GM12878 (cell line): ENCODE data around the gene NIN. TPM values are rescaled to one million over a fixed set of nuclear protein-coding genes. Genes with fewer than 3 reads are reported as not detected.

ENCODE experiments used
- BACH1 ChIP-seq: fragments of 450-650 bp; IDR thresholded peaks from 2 replicates; pipeline ENCODE4 v1.6.1; 2017; ENCODE audit warnings: mild to moderate bottlenecking, borderline replicate concordance
- BRCA1 ChIP-seq: IDR thresholded peaks from 2 replicates; pipeline ENCODE4 v1.6.1; 2011; ENCODE audit warnings: low read depth, low read length, improper control_type of control experiment
- CBFB ChIP-seq: IDR thresholded peaks from 2 replicates; pipeline ENCODE4 v1.6.1; 2016; ENCODE audit warnings: antibody characterized with exemption, low read depth
- CBX5 ChIP-seq: sonication (generic); IDR thresholded peaks from 2 replicates; pipeline ENCODE4 v1.6.1; 2016; ENCODE audit warnings: low read depth, moderate library complexity, mild to moderate bottlenecking, inconsistent platforms
- CEBPZ ChIP-seq: fragments of 150-350 bp; IDR thresholded peaks from 2 replicates; pipeline ENCODE4 v1.6.1; 2016; ENCODE audit warnings: low read depth, low read length
- EED ChIP-seq: sonication (generic); IDR thresholded peaks from 2 replicates; pipeline ENCODE4 v1.6.1; 2016; ENCODE audit warnings: antibody characterized with exemption, low read depth
- IRF4 ChIP-seq: IDR thresholded peaks from 2 replicates; pipeline ENCODE4 v1.6.1; 2011; ENCODE audit warnings: low read depth, low read length
- IRF5 ChIP-seq: fragments of 450-650 bp; IDR thresholded peaks from 2 replicates; pipeline ENCODE4 v1.6.1; 2017; ENCODE audit warnings: borderline replicate concordance
- MTA2 ChIP-seq: fragments of 450-650 bp; IDR thresholded peaks from 2 replicates; pipeline ENCODE4 v1.6.1; 2016; ENCODE audit warnings: low read depth, mild to moderate bottlenecking, moderate library complexity
- MTA3 ChIP-seq: IDR thresholded peaks from 2 replicates; pipeline ENCODE4 v1.6.1; 2012; ENCODE audit warnings: low read length, inconsistent platforms, borderline replicate concordance
- NR2C2 ChIP-seq: IDR thresholded peaks from 2 replicates; pipeline ENCODE4 v1.6.1; 2011; ENCODE audit warnings: borderline replicate concordance, low read depth; ENCODE audit not compliant: control insufficient read depth, insufficient read length
- PBX3 ChIP-seq: IDR thresholded peaks from 2 replicates; pipeline ENCODE4 v1.6.1; 2011; ENCODE audit warnings: mild to moderate bottlenecking, low read depth, low read length, moderate library complexity; ENCODE audit not compliant: insufficient replicate concordance
- POLR2A ChIP-seq: IDR thresholded peaks from 2 replicates; pipeline ENCODE4 v1.6.1; 2011; ENCODE audit warnings: low read depth, mild to moderate bottlenecking, low read length
- SKIL ChIP-seq: fragments of 450-650 bp; IDR thresholded peaks from 2 replicates; pipeline ENCODE4 v1.6.1; 2017; ENCODE audit warnings: mild to moderate bottlenecking, low read depth, inconsistent platforms; ENCODE audit not compliant: poor library complexity, severe bottlenecking
- TCF3 ChIP-seq: IDR thresholded peaks from 2 replicates; pipeline ENCODE4 v1.6.1; 2012; ENCODE audit warnings: low read depth, mild to moderate bottlenecking, low read length, borderline replicate concordance; ENCODE audit not compliant: insufficient read depth
- polyA plus RNA-seq, 11 experiments: library from polyadenylated mRNA; depleted of rRNA in 4 of 11; unstranded in 6 of 11; stranded (reverse) in 5 of 11; fragments of >200 nt; fragmentation: Nextera tagmentation in 4 of 11; fragmentation: Illumina TruSeq in 1 of 11; extraction: Ambion mirVana in 4 of 11; extraction: Trizol in 1 of 11; gene quantifications; 1 replicate in 1 of 11; 2 replicates in 10 of 11; pipeline versions ENCODE4 v1.2.1 to v1.2.3, GENCODE V29; 2011 to 2016; ENCODE audit warnings: inconsistent platforms in 2 of 11, missing spikeins in 2 of 11, low read depth in 1 of 11
- total RNA-seq, 4 experiments: library from RNA; depleted of rRNA in 3 of 4; stranded (reverse); fragments of >200 nt in 3 of 4; fragmentation: Illumina TruSeq in 1 of 4; extraction: Trizol in 1 of 4; gene quantifications; 2 replicates each; pipeline versions ENCODE4 v1.2.1 to v1.2.3, GENCODE V29; 2013 to 2021
- TF ChIP-seq, protein P1 (sequence below): IDR thresholded peaks from 2 replicates; pipeline ENCODE4 v1.6.1; 2011; ENCODE audit warnings: low read depth, low read length, improper control_type of control experiment, borderline replicate concordance

NIN gene
- total and polyA plus RNA-seq, 10 of the 15 experiments (the other 5 are each of a cell fraction or from before 2014, with no cell fraction given) = 16.2 to 135 (median 70.3) TPM

GRCh38 chr14:50762001-50762930 is 68.7 kb downstream of the NIN start (continued):
- TF ChIP-seq, protein P1, sequence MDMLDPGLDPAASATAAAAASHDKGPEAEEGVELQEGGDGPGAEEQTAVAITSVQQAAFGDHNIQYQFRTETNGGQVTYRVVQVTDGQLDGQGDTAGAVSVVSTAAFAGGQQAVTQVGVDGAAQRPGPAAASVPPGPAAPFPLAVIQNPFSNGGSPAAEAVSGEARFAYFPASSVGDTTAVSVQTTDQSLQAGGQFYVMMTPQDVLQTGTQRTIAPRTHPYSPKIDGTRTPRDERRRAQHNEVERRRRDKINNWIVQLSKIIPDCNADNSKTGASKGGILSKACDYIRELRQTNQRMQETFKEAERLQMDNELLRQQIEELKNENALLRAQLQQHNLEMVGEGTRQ = no peak
- TF ChIP-seq BACH1 (no peak), PBX3 (no peak), IRF4 (0 out of 2 replicates have a peak, but pooled peaks have one; percentile 71), TCF3 (no peak), CBFB (0 out of 2 replicates have a peak, but pooled peaks have one; percentile 34), IRF5 (no peak), SKIL (no peak), NR2C2 (no peak), EED (peak; percentile 92), BRCA1 (no peak), POLR2A (no peak), CBX5 (no peak), MTA3 (peak; percentile 85; the same call in 1 of the 2 replicates), MTA2 (no peak), CEBPZ (no peak)
